ENCODE data around the gene PARD3B. TPM values are rescaled to one million over a fixed set of nuclear protein-coding genes. Genes with fewer than 3 reads are reported as not detected.

Gene PARD3B
- polyA plus RNA-seq, 3 donors = not detected

DNA sequence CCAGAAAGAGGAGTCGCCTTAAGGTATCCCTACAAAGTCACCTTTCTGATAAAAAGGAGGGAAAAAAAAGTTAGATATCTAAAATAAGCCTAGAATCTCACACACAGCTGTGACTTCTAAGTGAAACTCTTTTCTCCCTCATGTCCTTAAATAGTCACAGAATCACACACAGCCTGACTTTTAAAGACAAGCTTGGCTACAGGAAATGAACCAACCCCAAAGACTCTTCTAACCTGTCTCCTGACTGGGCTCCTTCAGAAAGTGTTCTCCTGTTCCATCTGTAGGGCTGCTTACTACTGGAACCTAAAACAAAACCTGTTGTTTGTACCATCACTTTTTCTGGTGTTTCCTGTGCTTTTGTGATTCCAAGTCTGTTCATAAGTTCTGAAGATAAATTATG lies 1074.3 kb downstream of the PARD3B start:
- Histone ChIP-seq H3K27ac (ENCODE audit: low read depth in 1 of 2, low read length in 2 of 2) (no peak overlapping the region), H3K4me2 (replicated peaks; ENCODE audit: extremely low read depth, low read length, poor library complexity, severe bottlenecking) (no peak overlapping the region), H3K9me3 (replicated peaks in 1 of 2; ENCODE audit: control insufficient read depth in 1 of 2, insufficient read depth in 1 of 2, low read length in 2 of 2) (no peaks in the 10 kb centered on the region), H3K79me2 (ENCODE audit: insufficient read depth, low read length) (no peaks in the 10 kb centered on the region), H3K27me3 (ENCODE audit: control insufficient read depth in 2 of 2, insufficient read depth in 2 of 2, low read length in 2 of 2) (no peaks in the 10 kb centered on the region), H3K4me3 (replicated peaks in 1 of 3; ENCODE audit: low read depth in 2 of 3, low read length in 3 of 3) (no peak overlapping the region), H3K9ac (ENCODE audit: insufficient read depth, low read length, poor library complexity, severe bottlenecking) (no peak overlapping the region), H3K4me1 (ENCODE audit: control insufficient read depth in 1 of 2, insufficient read depth in 2 of 2, low read length in 2 of 2) (no peaks in the 10 kb centered on the region), H3K36me3 (replicated peaks in 1 of 2; ENCODE audit: control insufficient read depth in 1 of 2, insufficient read depth in 2 of 2, low read length in 2 of 2) (no peaks in the 10 kb centered on the region), H2AFZ (ENCODE audit: insufficient read depth, low read depth, low read length, poor library complexity, severe bottlenecking) (no peak overlapping the region), H4K20me1 (ENCODE audit: insufficient read depth, low read length) (no peaks in the 10 kb centered on the region)
- no peak overlapping the region for H3K4me3 Mint-ChIP-seq
- no peak for DNase-seq
- intact Hi-C loops (cut with micrococcal nuclease) = no loop called here
- no peak overlapping the region for H3K27ac Mint-ChIP-seq
- H3K36me3 Mint-ChIP-seq = no peaks in the 10 kb centered on the region
- no peaks in the 10 kb centered on the region for H3K4me1 Mint-ChIP-seq
- no peak for TF ChIP-seq CTCF (IDR thresholded peaks at IDR 0.05)
- peaks cover 0 to 8% (median 0%) of the 10 kb centered on the region in 7 donors for H3K9me3 Mint-ChIP-seq
- peaks cover 4 to 6% (median 5%) of the 10 kb centered on the region in 3 donors for H3K27me3 Mint-ChIP-seq (ENCODE audit: low read depth in 3 of 3)
- no CpG with 5 or more reads among the region's 1 CpG for WGBS (ENCODE audit: insufficient coverage)

GRCh38 chr2:205627085-205627484 lies 1081.8 kb downstream of the PARD3B start:
- no peak for DNase-seq
- H3K4me3 ChIP-seq (replicated peaks in 1 of 3; ENCODE audit: low read depth in 2 of 3, low read length in 3 of 3) = no peak overlapping the region
- intact Hi-C loops (cut with micrococcal nuclease) = no loop called here
- H3K79me2 ChIP-seq (ENCODE audit: insufficient read depth, low read length) = no peaks in the 10 kb centered on the region
- H3K4me3 Mint-ChIP-seq = no peak overlapping the region
- H2AFZ ChIP-seq (ENCODE audit: insufficient read depth, low read depth, low read length, poor library complexity, severe bottlenecking) = no peak overlapping the region
- H3K27me3 Mint-ChIP-seq (ENCODE audit: low read depth in 3 of 3) = peaks cover 2 to 12% (median 4%) of the 10 kb centered on the region in 3 donors
- H4K20me1 ChIP-seq (ENCODE audit: insufficient read depth, low read length) = no peaks in the 10 kb centered on the region
- H3K36me3 ChIP-seq (replicated peaks in 1 of 2; ENCODE audit: control insufficient read depth in 1 of 2, insufficient read depth in 2 of 2, low read length in 2 of 2) = no peaks in the 10 kb centered on the region
- no peak overlapping the region for H3K27ac Mint-ChIP-seq
- no peaks in the 10 kb centered on the region for H3K27me3 ChIP-seq (ENCODE audit: control insufficient read depth in 2 of 2, insufficient read depth in 2 of 2, low read length in 2 of 2)
- H3K4me2 ChIP-seq (replicated peaks; ENCODE audit: extremely low read depth, low read length, poor library complexity, severe bottlenecking) = no peak overlapping the region
- no CpG with 5 or more reads among the region's 1 CpG for WGBS (ENCODE audit: insufficient coverage)
- H3K9me3 ChIP-seq (replicated peaks in 1 of 2; ENCODE audit: control insufficient read depth in 1 of 2, insufficient read depth in 1 of 2, low read length in 2 of 2) = no peaks in the 10 kb centered on the region
- peaks cover 0 to 7% (median 0%) of the 10 kb centered on the region in 7 donors for H3K9me3 Mint-ChIP-seq
- H3K36me3 Mint-ChIP-seq = no peaks in the 10 kb centered on the region
- no peaks in the 10 kb centered on the region for H3K4me1 ChIP-seq (ENCODE audit: control insufficient read depth in 1 of 2, insufficient read depth in 2 of 2, low read length in 2 of 2)
- H3K27ac ChIP-seq (ENCODE audit: low read depth in 1 of 2, low read length in 2 of 2) = no peak overlapping the region
- no peak for TF ChIP-seq CTCF (IDR thresholded peaks at IDR 0.05)
- H3K9ac ChIP-seq (ENCODE audit: insufficient read depth, low read length, poor library complexity, severe bottlenecking) = no peak overlapping the region
- no peaks in the 10 kb centered on the region for H3K4me1 Mint-ChIP-seq

Data from CD14-positive monocyte (primary cell).